Measurements from ENCODE around the gene CYRIA. TPM values are rescaled to one million over a fixed set of nuclear protein-coding genes. Genes with fewer than 3 reads are reported as not detected.

CYRIA gene
- total and polyA plus RNA-seq, 10 of the 15 experiments (the other 5 are each of a cell fraction or from before 2014, with no cell fraction given): 3.0 to 13.1 (median 8.5) TPM

DNA sequence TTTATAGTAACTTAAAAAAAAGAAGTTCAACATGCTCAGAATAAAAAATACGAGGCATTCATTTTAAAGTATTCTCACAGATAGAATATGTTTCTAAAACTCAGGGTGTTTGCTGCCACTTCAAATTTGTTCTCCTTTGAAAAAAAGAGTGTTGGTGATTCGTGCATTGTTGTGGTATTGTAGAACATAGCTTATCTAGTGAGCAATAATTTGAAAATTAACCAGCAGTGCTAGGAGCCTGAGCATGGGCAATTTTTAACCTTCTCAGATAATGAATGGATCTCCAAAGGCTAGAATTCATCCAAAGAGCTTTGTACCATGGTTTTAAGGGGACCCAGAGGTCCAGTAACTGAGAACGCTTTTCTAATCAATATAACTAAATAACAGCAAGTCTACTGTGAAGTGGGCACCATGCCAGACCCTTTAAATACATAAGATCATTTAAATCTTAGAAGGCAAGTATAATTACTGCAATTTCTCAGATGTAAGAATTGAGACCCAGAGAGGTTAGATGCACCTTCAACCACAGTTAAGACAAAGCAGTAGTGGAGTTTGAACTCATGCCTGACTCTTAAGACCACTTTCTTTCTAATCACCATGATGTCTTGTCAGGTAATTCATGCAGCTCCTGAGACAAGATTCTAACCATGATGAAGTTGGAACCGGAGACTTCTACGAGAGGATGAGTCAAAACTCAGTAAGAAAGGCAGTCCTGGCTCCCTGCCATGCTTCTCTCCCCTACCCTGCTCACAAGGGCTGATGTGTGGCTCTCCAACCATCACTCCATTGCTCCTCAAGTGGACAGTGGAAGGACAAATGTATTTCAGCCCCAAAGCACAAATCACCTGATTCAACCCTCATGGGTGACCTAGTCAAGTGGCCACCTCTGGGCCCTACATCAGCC lies 3.4 kb downstream of the CYRIA start:
- in situ Hi-C loops (cut with MboI) (no loop called here), intact Hi-C loops (cut with micrococcal nuclease; ENCODE audit: unreplicated experiment) (no loop called here)
- Histone ChIP-seq H4K20me1 (ENCODE audit: control insufficient read depth, insufficient read depth) (no peaks in the 10 kb centered on the region), H3K4me3 (no peak overlapping the region), H3K27me3 (replicated peaks in 1 of 2; ENCODE audit: control insufficient read depth in 2 of 2, insufficient read depth in 2 of 2, low read length in 1 of 2) (peaks cover 0 to 12% of the 10 kb centered on the region in 2 experiments; a peak in 3 of 4 replicates), H3K9me3 (replicated peaks; ENCODE audit: control insufficient read depth, insufficient read depth, low read length) (no peaks in the 10 kb centered on the region; the same call in 2 of the 3 replicates), H3K27ac (ENCODE audit: control insufficient read depth, insufficient read depth) (no peak overlapping the region), H3K4me1 (ENCODE audit: control insufficient read depth, insufficient read depth, low read length) (peaks cover 38% of the 10 kb centered on the region), H3K79me2 (ENCODE audit: control insufficient read depth, insufficient read depth, low read length) (no peaks in the 10 kb centered on the region), H3K9ac (ENCODE audit: control insufficient read depth, insufficient read depth, low read length) (no peak overlapping the region), H3K4me2 (ENCODE audit: control insufficient read depth, insufficient read depth) (no peak overlapping the region), H3K36me3 (ENCODE audit: control insufficient read depth in 2 of 2, insufficient read depth in 2 of 2, low read length in 1 of 2) (no peaks in the 10 kb centered on the region), H2AFZ (ENCODE audit: control insufficient read depth, low read depth, low read length) (no peak overlapping the region)
- DNase-seq (ENCODE audit: low read depth, low spot score) (no peak), FAIRE-seq (no peak), ATAC-seq (peak; percentile 7)
- SMC1A ChIA-PET (ENCODE audit: uncharacterized antibody, unreplicated experiment): interaction anchor here (1.1 to 17.8 kb wide), 9 partner anchors 8 to 57 kb away, joined by 3 to 302 read pairs (median 13); no protein-coding TSS in a partner anchor
- 22% methylated on average over 5 of the region's 5 CpGs for WGBS (ENCODE audit: insufficient coverage, insufficient replicate concordance, low lambda C conversion rate, missing lambda C conversion rate)
- RAD21 ChIA-PET (ENCODE audit: unreplicated experiment): interaction anchor here (0.7 to 13.0 kb wide), 7 partner anchors 7 to 66 kb away, joined by 3 to 202 read pairs (median 5); no protein-coding TSS in a partner anchor
- no TSS peak for BruUV-seq (replicated peaks)
- CTCF ChIA-PET: interaction anchor here (0.7 to 9.4 kb wide), 7 partner anchors 9 to 53 kb away, joined by 3 to 82 read pairs (median 4); no protein-coding TSS in a partner anchor
- POLR2A ChIA-PET: interaction anchor here (1.6 to 11.7 kb wide), 2 partner anchors 8 to 36 kb away, joined by 5 to 187 read pairs; no protein-coding TSS in a partner anchor
- TF ChIP-seq MYC (IDR thresholded peaks at IDR 0.05; ENCODE audit: insufficient read depth, insufficient read length, insufficient replicate concordance, low read length, severe bottlenecking): no peak
- no peak for TF ChIP-seq ZNF274 (IDR thresholded peaks at IDR 0.05; ENCODE audit: insufficient read depth, insufficient read length)
- TF ChIP-seq, protein P1, sequence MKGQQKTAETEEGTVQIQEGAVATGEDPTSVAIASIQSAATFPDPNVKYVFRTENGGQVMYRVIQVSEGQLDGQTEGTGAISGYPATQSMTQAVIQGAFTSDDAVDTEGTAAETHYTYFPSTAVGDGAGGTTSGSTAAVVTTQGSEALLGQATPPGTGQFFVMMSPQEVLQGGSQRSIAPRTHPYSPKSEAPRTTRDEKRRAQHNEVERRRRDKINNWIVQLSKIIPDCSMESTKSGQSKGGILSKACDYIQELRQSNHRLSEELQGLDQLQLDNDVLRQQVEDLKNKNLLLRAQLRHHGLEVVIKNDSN (IDR thresholded peaks at IDR 0.05; ENCODE audit: borderline replicate concordance, extremely low read length, insufficient read depth, low read depth, low read length): no peak
- TF ChIP-seq, protein P2, sequence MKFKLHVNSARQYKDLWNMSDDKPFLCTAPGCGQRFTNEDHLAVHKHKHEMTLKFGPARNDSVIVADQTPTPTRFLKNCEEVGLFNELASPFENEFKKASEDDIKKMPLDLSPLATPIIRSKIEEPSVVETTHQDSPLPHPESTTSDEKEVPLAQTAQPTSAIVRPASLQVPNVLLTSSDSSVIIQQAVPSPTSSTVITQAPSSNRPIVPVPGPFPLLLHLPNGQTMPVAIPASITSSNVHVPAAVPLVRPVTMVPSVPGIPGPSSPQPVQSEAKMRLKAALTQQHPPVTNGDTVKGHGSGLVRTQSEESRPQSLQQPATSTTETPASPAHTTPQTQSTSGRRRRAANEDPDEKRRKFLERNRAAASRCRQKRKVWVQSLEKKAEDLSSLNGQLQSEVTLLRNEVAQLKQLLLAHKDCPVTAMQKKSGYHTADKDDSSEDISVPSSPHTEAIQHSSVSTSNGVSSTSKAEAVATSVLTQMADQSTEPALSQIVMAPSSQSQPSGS (IDR thresholded peaks at IDR 0.05; ENCODE audit: low read length): no peak
- TF ChIP-seq, protein P3, sequence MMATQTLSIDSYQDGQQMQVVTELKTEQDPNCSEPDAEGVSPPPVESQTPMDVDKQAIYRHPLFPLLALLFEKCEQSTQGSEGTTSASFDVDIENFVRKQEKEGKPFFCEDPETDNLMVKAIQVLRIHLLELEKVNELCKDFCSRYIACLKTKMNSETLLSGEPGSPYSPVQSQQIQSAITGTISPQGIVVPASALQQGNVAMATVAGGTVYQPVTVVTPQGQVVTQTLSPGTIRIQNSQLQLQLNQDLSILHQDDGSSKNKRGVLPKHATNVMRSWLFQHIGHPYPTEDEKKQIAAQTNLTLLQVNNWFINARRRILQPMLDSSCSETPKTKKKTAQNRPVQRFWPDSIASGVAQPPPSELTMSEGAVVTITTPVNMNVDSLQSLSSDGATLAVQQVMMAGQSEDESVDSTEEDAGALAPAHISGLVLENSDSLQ (IDR thresholded peaks at IDR 0.05): no peak
- TF ChIP-seq ZNF217 (IDR thresholded peaks at IDR 0.05): no peak
- no peak for TF ChIP-seq CHD1 (IDR thresholded peaks at IDR 0.05; ENCODE audit: low read depth, low read length)
- TF ChIP-seq, protein P4, sequence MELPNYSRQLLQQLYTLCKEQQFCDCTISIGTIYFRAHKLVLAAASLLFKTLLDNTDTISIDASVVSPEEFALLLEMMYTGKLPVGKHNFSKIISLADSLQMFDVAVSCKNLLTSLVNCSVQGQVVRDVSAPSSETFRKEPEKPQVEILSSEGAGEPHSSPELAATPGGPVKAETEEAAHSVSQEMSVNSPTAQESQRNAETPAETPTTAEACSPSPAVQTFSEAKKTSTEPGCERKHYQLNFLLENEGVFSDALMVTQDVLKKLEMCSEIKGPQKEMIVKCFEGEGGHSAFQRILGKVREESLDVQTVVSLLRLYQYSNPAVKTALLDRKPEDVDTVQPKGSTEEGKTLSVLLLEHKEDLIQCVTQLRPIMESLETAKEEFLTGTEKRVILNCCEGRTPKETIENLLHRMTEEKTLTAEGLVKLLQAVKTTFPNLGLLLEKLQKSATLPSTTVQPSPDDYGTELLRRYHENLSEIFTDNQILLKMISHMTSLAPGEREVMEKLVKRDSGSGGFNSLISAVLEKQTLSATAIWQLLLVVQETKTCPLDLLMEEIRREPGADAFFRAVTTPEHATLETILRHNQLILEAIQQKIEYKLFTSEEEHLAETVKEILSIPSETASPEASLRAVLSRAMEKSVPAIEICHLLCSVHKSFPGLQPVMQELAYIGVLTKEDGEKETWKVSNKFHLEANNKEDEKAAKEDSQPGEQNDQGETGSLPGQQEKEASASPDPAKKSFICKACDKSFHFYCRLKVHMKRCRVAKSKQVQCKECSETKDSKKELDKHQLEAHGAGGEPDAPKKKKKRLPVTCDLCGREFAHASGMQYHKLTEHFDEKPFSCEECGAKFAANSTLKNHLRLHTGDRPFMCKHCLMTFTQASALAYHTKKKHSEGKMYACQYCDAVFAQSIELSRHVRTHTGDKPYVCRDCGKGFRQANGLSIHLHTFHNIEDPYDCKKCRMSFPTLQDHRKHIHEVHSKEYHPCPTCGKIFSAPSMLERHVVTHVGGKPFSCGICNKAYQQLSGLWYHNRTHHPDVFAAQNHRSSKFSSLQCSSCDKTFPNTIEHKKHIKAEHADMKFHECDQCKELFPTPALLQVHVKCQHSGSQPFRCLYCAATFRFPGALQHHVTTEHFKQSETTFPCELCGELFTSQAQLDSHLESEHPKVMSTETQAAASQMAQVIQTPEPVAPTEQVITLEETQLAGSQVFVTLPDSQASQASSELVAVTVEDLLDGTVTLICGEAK (IDR thresholded peaks at IDR 0.05; ENCODE audit: borderline replicate concordance): no peak
- TF ChIP-seq BHLHE40 (IDR thresholded peaks at IDR 0.05; ENCODE audit: borderline replicate concordance in 1 of 2, low read depth in 2 of 2, low read length in 1 of 2): no peak
- TF ChIP-seq NFIC (IDR thresholded peaks at IDR 0.05; ENCODE audit: low read depth, low read length): no peak
- TF ChIP-seq MYB (IDR thresholded peaks at IDR 0.05; ENCODE audit: borderline replicate concordance, low read depth, low read length): no peak
- TF ChIP-seq, protein P5, sequence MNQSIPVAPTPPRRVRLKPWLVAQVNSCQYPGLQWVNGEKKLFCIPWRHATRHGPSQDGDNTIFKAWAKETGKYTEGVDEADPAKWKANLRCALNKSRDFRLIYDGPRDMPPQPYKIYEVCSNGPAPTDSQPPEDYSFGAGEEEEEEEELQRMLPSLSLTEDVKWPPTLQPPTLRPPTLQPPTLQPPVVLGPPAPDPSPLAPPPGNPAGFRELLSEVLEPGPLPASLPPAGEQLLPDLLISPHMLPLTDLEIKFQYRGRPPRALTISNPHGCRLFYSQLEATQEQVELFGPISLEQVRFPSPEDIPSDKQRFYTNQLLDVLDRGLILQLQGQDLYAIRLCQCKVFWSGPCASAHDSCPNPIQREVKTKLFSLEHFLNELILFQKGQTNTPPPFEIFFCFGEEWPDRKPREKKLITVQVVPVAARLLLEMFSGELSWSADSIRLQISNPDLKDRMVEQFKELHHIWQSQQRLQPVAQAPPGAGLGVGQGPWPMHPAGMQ (IDR thresholded peaks at IDR 0.05; ENCODE audit: borderline replicate concordance): no peak
